Osteoblast (primary cell): ENCODE data around the gene EPN3. TPM values are rescaled to one million over a fixed set of nuclear protein-coding genes. Genes with fewer than 3 reads are reported as not detected.

ENCODE experiments used
- DNase-seq: peaks from one replicate; pipeline ENCODE4 v3.0.0; 2011; ENCODE audit warnings: low spot score, mixed read lengths; ENCODE audit not compliant: insufficient read length; ENCODE audit errors: missing footprints
- H2AFZ ChIP-seq: 2 replicates; pipeline ENCODE4 v1.6.0; 2011; ENCODE audit warnings: mild to moderate bottlenecking, low read length
- H3K27ac ChIP-seq: 2 replicates; pipeline ENCODE4 v1.5.1; 2011; ENCODE audit warnings: mild to moderate bottlenecking, low read depth, low read length, moderate library complexity
- H3K27me3 ChIP-seq: 2 replicates; pipeline ENCODE4 v1.6.0; 2012; ENCODE audit warnings: mild to moderate bottlenecking, control low read depth, inconsistent platforms, low read length, moderate library complexity; ENCODE audit not compliant: insufficient read depth
- H3K36me3 ChIP-seq: 2 replicates; pipeline ENCODE4 v1.5.1; 2011; ENCODE audit warnings: mild to moderate bottlenecking, low read length, control low read depth, moderate library complexity; ENCODE audit not compliant: insufficient read depth
- H3K4me1 ChIP-seq: 2 replicates; pipeline ENCODE4 v1.5.1; 2011; ENCODE audit warnings: mild to moderate bottlenecking, low read length, control low read depth, moderate library complexity; ENCODE audit not compliant: insufficient read depth
- H3K4me2 ChIP-seq: 2 replicates; pipeline ENCODE4 v1.6.0; 2011; ENCODE audit warnings: mild to moderate bottlenecking, low read length; ENCODE audit not compliant: insufficient read depth
- H3K4me3 ChIP-seq: fragments of 200-600 bp; sonication (generic); 3 replicates; pipeline ENCODE4 v1.5.1; 2012; ENCODE audit warnings: mild to moderate bottlenecking, low read length, inconsistent platforms; ENCODE audit not compliant: insufficient read depth
- H3K79me2 ChIP-seq: 2 replicates; pipeline ENCODE4 v1.6.0; 2012; ENCODE audit warnings: mild to moderate bottlenecking, low read length, control low read depth, inconsistent platforms; ENCODE audit not compliant: insufficient read depth
- H3K9me3 ChIP-seq: 2 replicates; pipeline ENCODE4 v1.5.1; 2011; ENCODE audit warnings: low read depth, low read length, control low read depth
- H4K20me1 ChIP-seq: 2 replicates; pipeline ENCODE4 v1.6.0; 2012; ENCODE audit warnings: mild to moderate bottlenecking, low read length, control low read depth; ENCODE audit not compliant: insufficient read depth
- CTCF ChIP-seq: IDR thresholded peaks from 2 replicates; pipeline ENCODE4 v1.5.1; 2011; ENCODE audit warnings: mild to moderate bottlenecking, low read depth, low read length, moderate library complexity; ENCODE audit errors: extremely low read depth
- total RNA-seq: library from RNA; depleted of rRNA; stranded (reverse); fragments of >200 nt; gene quantifications from 2 replicates; pipeline ENCODE4 v1.2.3, GENCODE V29; 2012

EPN3 gene
- total RNA-seq, 1 donor = not detected

- Histone ChIP-seq H3K4me2 (no peak overlapping the region), H4K20me1 (peaks cover 9% of the 10 kb centered on the region), H3K4me1 (peaks cover 10% of the 10 kb centered on the region), H3K36me3 (peaks cover 9% of the 10 kb centered on the region), H3K27ac (no peak overlapping the region), H3K27me3 (peaks cover 31% of the 10 kb centered on the region), H2AFZ (no peak overlapping the region), H3K79me2 (no peaks in the 10 kb centered on the region), H3K4me3 (no peak overlapping the region), H3K9me3 (no peaks in the 10 kb centered on the region)
- no peak for TF ChIP-seq CTCF
- no peak for DNase-seq
Measured at GRCh38 chr17:50556803-50557202, 24.3 kb downstream of the EPN3 start.

- no peaks in the 10 kb centered on the region for H3K79me2 ChIP-seq
- H4K20me1 ChIP-seq = peaks cover 9% of the 10 kb centered on the region
- peaks cover 38% of the 10 kb centered on the region for H3K27me3 ChIP-seq
- TF ChIP-seq CTCF = no peak
- H2AFZ ChIP-seq = no peak overlapping the region
- no peak overlapping the region for H3K4me3 ChIP-seq
- H3K36me3 ChIP-seq = peaks cover 5% of the 10 kb centered on the region
- DNase-seq = no peak
- H3K4me2 ChIP-seq = no peak overlapping the region
- peaks cover 10% of the 10 kb centered on the region for H3K4me1 ChIP-seq
- no peaks in the 10 kb centered on the region for H3K9me3 ChIP-seq
- no peak overlapping the region for H3K27ac ChIP-seq
Measured at GRCh38 chr17:50557630-50558029, 25.1 kb downstream of the EPN3 start.

- H3K4me1 ChIP-seq = peaks cover 10% of the 10 kb centered on the region
- no peak overlapping the region for H3K4me2 ChIP-seq
- no peak for TF ChIP-seq CTCF
- H3K36me3 ChIP-seq = peaks cover 5% of the 10 kb centered on the region
- no peak overlapping the region for H2AFZ ChIP-seq
- H3K79me2 ChIP-seq = no peaks in the 10 kb centered on the region
- H4K20me1 ChIP-seq = peaks cover 9% of the 10 kb centered on the region
- no peak overlapping the region for H3K4me3 ChIP-seq
- no peak for DNase-seq
- H3K9me3 ChIP-seq = no peaks in the 10 kb centered on the region
- H3K27me3 ChIP-seq = peaks cover 42% of the 10 kb centered on the region
- H3K27ac ChIP-seq = no peak overlapping the region
Measured at GRCh38 chr17:50558091-50558490, 25.6 kb downstream of the EPN3 start.

- Histone ChIP-seq H3K9me3 (no peaks in the 10 kb centered on the region), H3K27ac (no peak overlapping the region), H3K4me3 (no peak overlapping the region), H2AFZ (no peak overlapping the region), H4K20me1 (peaks cover 9% of the 10 kb centered on the region), H3K36me3 (peaks cover 5% of the 10 kb centered on the region), H3K4me1 (peaks cover 10% of the 10 kb centered on the region), H3K4me2 (no peak overlapping the region), H3K79me2 (no peaks in the 10 kb centered on the region), H3K27me3 (peaks cover 47% of the 10 kb centered on the region)
- no peak for TF ChIP-seq CTCF
- DNase-seq = no peak
Measured at GRCh38 chr17:50558581-50558940, 26.0 kb downstream of the EPN3 start.
